Bronchial epithelial cell (primary cell): ENCODE results near the gene PIP5KL1. TPM values are rescaled to one million over a fixed set of nuclear protein-coding genes. Genes with fewer than 3 reads are reported as not detected.

Experiments used
- DNase-seq: peaks from one replicate; pipeline ENCODE4 v3.0.0-alpha.2; 2010; ENCODE audit warnings: low read depth
- FAIRE-seq: peaks from 2 replicates; lab custom pipeline; 2011; peaks lifted over from hg19 to GRCh38; lab: Jason Lieb, UNC
- H3K27me3 ChIP-seq: 2 replicates; pipeline ENCODE4 v1.5.1; 2011; ENCODE audit warnings: low read length; ENCODE audit not compliant: control insufficient read depth, insufficient read depth
- H3K36me3 ChIP-seq: 2 replicates; pipeline ENCODE4 v1.5.1; 2011; ENCODE audit warnings: low read length; ENCODE audit not compliant: control insufficient read depth, insufficient read depth
- H3K4me3 ChIP-seq: 2 replicates; pipeline ENCODE4 v1.5.1; 2011; ENCODE audit warnings: mild to moderate bottlenecking, low read depth, low read length, control low read depth
- total RNA-seq: library from RNA; depleted of rRNA; stranded (reverse); fragments of >200 nt; gene quantifications from 2 replicates; pipeline ENCODE4 v1.2.1, GENCODE V29; 2014
- TF ChIP-seq, protein P1 (sequence below): IDR thresholded peaks from 2 replicates; pipeline ENCODE4 v1.5.1; 2011; ENCODE audit warnings: mild to moderate bottlenecking, moderate library complexity, low read length, control low read depth, inconsistent platforms; ENCODE audit not compliant: insufficient read depth, severe bottlenecking

Gene PIP5KL1
- total RNA-seq, 1 donor from 2014 or later: 2.1 TPM

- TF ChIP-seq, protein P1, sequence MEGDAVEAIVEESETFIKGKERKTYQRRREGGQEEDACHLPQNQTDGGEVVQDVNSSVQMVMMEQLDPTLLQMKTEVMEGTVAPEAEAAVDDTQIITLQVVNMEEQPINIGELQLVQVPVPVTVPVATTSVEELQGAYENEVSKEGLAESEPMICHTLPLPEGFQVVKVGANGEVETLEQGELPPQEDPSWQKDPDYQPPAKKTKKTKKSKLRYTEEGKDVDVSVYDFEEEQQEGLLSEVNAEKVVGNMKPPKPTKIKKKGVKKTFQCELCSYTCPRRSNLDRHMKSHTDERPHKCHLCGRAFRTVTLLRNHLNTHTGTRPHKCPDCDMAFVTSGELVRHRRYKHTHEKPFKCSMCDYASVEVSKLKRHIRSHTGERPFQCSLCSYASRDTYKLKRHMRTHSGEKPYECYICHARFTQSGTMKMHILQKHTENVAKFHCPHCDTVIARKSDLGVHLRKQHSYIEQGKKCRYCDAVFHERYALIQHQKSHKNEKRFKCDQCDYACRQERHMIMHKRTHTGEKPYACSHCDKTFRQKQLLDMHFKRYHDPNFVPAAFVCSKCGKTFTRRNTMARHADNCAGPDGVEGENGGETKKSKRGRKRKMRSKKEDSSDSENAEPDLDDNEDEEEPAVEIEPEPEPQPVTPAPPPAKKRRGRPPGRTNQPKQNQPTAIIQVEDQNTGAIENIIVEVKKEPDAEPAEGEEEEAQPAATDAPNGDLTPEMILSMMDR: no peak
- FAIRE-seq (peak; percentile 97), DNase-seq (peak; percentile 100)
- H3K27me3 ChIP-seq: no peaks in the 10 kb centered on the region
- H3K36me3 ChIP-seq: no peaks in the 10 kb centered on the region
- H3K4me3 ChIP-seq: no peak overlapping the region
Observed at GRCh38 chr9:127919253-127919815, 11.2 kb downstream of the PIP5KL1 start.

- TF ChIP-seq, protein P1: peak; percentile 11
- FAIRE-seq: no peak
- Histone ChIP-seq H3K27me3 (no peaks in the 10 kb centered on the region), H3K36me3 (no peaks in the 10 kb centered on the region), H3K4me3 (no peak overlapping the region)
- DNase-seq: no peak
Observed at GRCh38 chr9:127918183-127919107, 12.1 kb downstream of the PIP5KL1 start.

GRCh38 chr9:127917603-127918002 is 13.0 kb downstream of the PIP5KL1 start:
- FAIRE-seq (no peak), DNase-seq (no peak)
- peaks cover 4% of the 10 kb centered on the region for H3K36me3 ChIP-seq
- TF ChIP-seq, protein P1: no peak
- no peak overlapping the region for H3K4me3 ChIP-seq
- H3K27me3 ChIP-seq: no peaks in the 10 kb centered on the region

- TF ChIP-seq, protein P1: no peak
- no peaks in the 10 kb centered on the region for H3K27me3 ChIP-seq
- DNase-seq (no peak), FAIRE-seq (no peak)
- H3K36me3 ChIP-seq: peaks cover 9% of the 10 kb centered on the region
- peak within 1 kb of the TSS; percentile 59 for H3K4me3 ChIP-seq
Observed at GRCh38 chr9:127916720-127917581, 13.6 kb downstream of the PIP5KL1 start, which contains the start of gene ST6GALNAC4. TSS of gene ST6GALNAC4 (minus strand) at chr9:127917041. CDS start at chr9:127916419, 622 bp downstream.

- Histone ChIP-seq H3K27me3 (no peaks in the 10 kb centered on the region), H3K36me3 (peaks cover 12% of the 10 kb centered on the region), H3K4me3 (peak overlapping the region; percentile 59)
- DNase-seq (no peak), FAIRE-seq (no peak)
- TF ChIP-seq, protein P1: no peak
Observed at GRCh38 chr9:127915801-127916719, 14.5 kb downstream of the PIP5KL1 start.
